ENCODE data around the gene RNASEH2A.
A peak's percentile ranks its signal among the peaks of the same experiment; 100 is the strongest.
"Not testable (repeated sequence)": the region's sequence is repeated elsewhere in the genome, so short reads cannot be mapped to it uniquely, and the experiment has no call there.

RNASEH2A gene

GRCh38 chr19:12834566-12834943 lies 28.2 kb downstream of the RNASEH2A start, which contains the start of gene RTBDN:
RTBDN (minus strand) TSS chr19:12834579; CDS start chr19:12829979, 4,600 bp downstream.
- DNase-seq = no peak

GRCh38 chr19:12834976-12835757 lies 28.8 kb downstream of the RNASEH2A start:
- DNase-seq = peak in 1 of 2 experiments; percentile 26

GRCh38 chr19:12836529-12836863 lies 30.1 kb downstream of the RNASEH2A start:
- DNase-seq = no peak

- no peak for DNase-seq
These were observed 30.8 kb downstream of the RNASEH2A start for GRCh38 chr19:12837225-12837624.

GRCh38 chr19:12838182-12838885 lies 31.9 kb downstream of the RNASEH2A start, which contains the start of gene MAST1:
MAST1 (plus strand) TSS chr19:12838515; CDS start chr19:12838573, 58 bp downstream.
- peak; percentile 60 to 67 for DNase-seq

- DNase-seq = peak in 1 of 2 experiments; percentile 27
These were observed 32.7 kb downstream of the RNASEH2A start for GRCh38 chr19:12838886-12839756.

- peak; percentile 65 to 73 for DNase-seq
These were observed 34.0 kb downstream of the RNASEH2A start for GRCh38 chr19:12840091-12841079.

GRCh38 chr19:12841094-12841493 lies 34.7 kb downstream of the RNASEH2A start:
- peak in 1 of 2 experiments; percentile 38 for DNase-seq

- no peak for DNase-seq
These were observed 36.1 kb downstream of the RNASEH2A start for GRCh38 chr19:12842511-12842910.

- DNase-seq = no peak
These were observed 36.9 kb downstream of the RNASEH2A start for GRCh38 chr19:12843328-12843727.

- DNase-seq = no peak
These were observed 37.8 kb downstream of the RNASEH2A start for GRCh38 chr19:12843999-12844732.

- not testable (repeated sequence) for DNase-seq
These were observed 40.2 kb downstream of the RNASEH2A start for GRCh38 chr19:12846613-12847012.

- DNase-seq = peak; percentile 92 to 93
These were observed 41.1 kb downstream of the RNASEH2A start for GRCh38 chr19:12847159-12848139.

- DNase-seq = no peak
These were observed 50.3 kb downstream of the RNASEH2A start for GRCh38 chr19:12856653-12857052.

- no peak for DNase-seq
These were observed 51.9 kb downstream of the RNASEH2A start for GRCh38 chr19:12858041-12858928.

- no peak for DNase-seq
These were observed 53.2 kb downstream of the RNASEH2A start for GRCh38 chr19:12859546-12859945.

Measured in activated CD4-positive, alpha-beta T cell treated with anti-CD3 and anti-CD28 coated beads, Interleukin-2, amount 50 U/mL, for 48 hours (primary cell).